Panc1 (cell line): ENCODE results near the gene DDX52. TPM values are rescaled to one million over a fixed set of nuclear protein-coding genes. Genes with fewer than 3 reads are reported as not detected.

Source experiments
- ATAC-seq: fragments of 200-7000 bp; cut with Tn5 transposase; 2 replicates; pipeline ENCODE4 v1.9.1; 2020; ENCODE audit warnings: mild to moderate bottlenecking, moderate library complexity
- BruUV-seq: library from RNA; stranded (reverse); fragments of 400-500 nt; replicated peaks from 2 replicates; lab custom pipeline; 2021; lab: Mats Ljungman, UMichigan
- CTCF ChIA-PET: fragments of 300-600 bp; sonication (Branson Sonifier 250); formaldehyde crosslinking; loops from one replicate; lab custom pipeline; 2022; ENCODE audit warnings: antibody characterized with exemption; lab: Charles Lee
- POLR2A ChIA-PET: fragments of 300-600 bp; sonication (Branson Sonifier 250); formaldehyde crosslinking; loops from one replicate; lab custom pipeline; 2022; ENCODE audit warnings: antibody characterized with exemption; lab: Charles Lee
- DNase-seq: peaks from one replicate; pipeline ENCODE4 v3.0.0-alpha.2; 2010; ENCODE audit warnings: low read depth, low spot score
- H3K27ac ChIP-seq: 2 replicates; pipeline ENCODE4 v1.5.1; 2011; ENCODE audit warnings: mild to moderate bottlenecking, low read length, inconsistent platforms
- H3K27me3 ChIP-seq: fragments of 200-500 bp; sonication (Bioruptor generic); 2 replicates; pipeline ENCODE4 v1.6.0; 2014; ENCODE audit warnings: low read length, inconsistent platforms; ENCODE audit not compliant: control insufficient read depth, insufficient read depth
- H3K36me3 ChIP-seq: fragments of 200-500 bp; sonication (Bioruptor generic); 2 replicates; pipeline ENCODE4 v1.5.1; 2014; ENCODE audit warnings: inconsistent platforms, mild to moderate bottlenecking, low read length, moderate library complexity; ENCODE audit not compliant: control insufficient read depth, insufficient read depth
- H3K4me1 ChIP-seq: 2 replicates; pipeline ENCODE4 v1.5.1; 2011; ENCODE audit warnings: inconsistent platforms, mild to moderate bottlenecking, low read length, moderate library complexity; ENCODE audit not compliant: control insufficient read depth, insufficient read depth
- H3K4me3 ChIP-seq, 2 experiments: 2 replicates each; pipeline ENCODE4 v1.5.1; 2011 to 2012; ENCODE audit warnings: low read depth in 2 of 2, low read length in 2 of 2, mild to moderate bottlenecking in 2 of 2, inconsistent platforms in 1 of 2, moderate library complexity in 1 of 2
- H3K9me3 ChIP-seq: fragments of 200-500 bp; sonication (Bioruptor generic); 2 replicates; pipeline ENCODE4 v1.5.1; 2014; ENCODE audit warnings: low read depth, mild to moderate bottlenecking, inconsistent platforms, low read length, moderate library complexity; ENCODE audit not compliant: control insufficient read depth, insufficient read depth
- CTCF ChIP-seq: fragments of 450-650 bp; IDR thresholded peaks from 2 replicates; pipeline ENCODE4 v1.5.1; 2017; ENCODE audit warnings: mild to moderate bottlenecking
- POLR2AphosphoS5 ChIP-seq: IDR thresholded peaks from 2 replicates; pipeline ENCODE4 v1.6.1; 2012; ENCODE audit warnings: mild to moderate bottlenecking, low read depth, low read length, moderate library complexity
- SIN3A ChIP-seq: IDR thresholded peaks from 2 replicates; pipeline ENCODE4 v1.6.1; 2012; ENCODE audit warnings: low read depth, mild to moderate bottlenecking, low read length, moderate library complexity, borderline replicate concordance; ENCODE audit not compliant: insufficient read depth
- TCF7L2 ChIP-seq: IDR thresholded peaks from 2 replicates; pipeline ENCODE4 v1.6.1; 2011; ENCODE audit warnings: mild to moderate bottlenecking, low read depth, low read length, inconsistent platforms
- in situ Hi-C: cut with HindIII; loops from 2 replicates; pipeline ENCODE4 v1.10.0; 2016; ENCODE audit warnings: low sequenced_read_pairs, low pct_unique_long_range_greater_than_20kb
- intact Hi-C: fragments of 100-400 bp; cut with micrococcal nuclease; formaldehyde crosslinking; loops from one replicate; pipeline ENCODE4 v1.10.0; 2022; ENCODE audit not compliant: unreplicated experiment
- total RNA-seq: library from RNA; stranded (reverse); gene quantifications from one replicate; pipeline ENCODE4 v1.2.1, GENCODE V29; 2021; ENCODE audit not compliant: unreplicated experiment
- TF ChIP-seq, protein P1 (sequence below), 2 experiments: IDR thresholded peaks; 2 replicates each; pipeline ENCODE4 v1.6.1; 2011 to 2012; ENCODE audit warnings: low read depth in 2 of 2, control low read depth in 1 of 2, low read length in 1 of 2, mild to moderate bottlenecking in 1 of 2, moderate library complexity in 1 of 2; ENCODE audit not compliant: insufficient read depth in 1 of 2

Gene DDX52
- total RNA-seq, 1 experiment from 2014 or later: 16.5 TPM

DNA sequence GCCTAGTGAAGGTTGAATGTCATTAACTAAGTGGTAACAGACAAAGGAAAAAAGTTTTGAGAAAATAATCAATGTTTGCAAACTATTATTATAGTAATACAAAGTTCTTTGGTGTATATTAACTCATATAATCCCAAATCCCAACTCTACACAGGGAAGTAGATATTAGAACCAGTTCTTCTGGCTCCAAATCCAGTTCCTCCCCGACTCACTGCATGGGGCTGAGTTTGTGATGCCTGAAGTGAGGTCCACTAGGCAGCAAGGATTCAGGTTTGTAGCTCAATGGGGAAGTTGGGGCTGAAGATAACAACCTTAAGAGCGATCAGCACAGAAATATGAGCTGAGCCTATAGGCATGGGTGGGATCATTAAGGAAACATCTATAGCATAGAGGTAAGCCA, 28.4 kb downstream of the DDX52 start:
- CTCF ChIA-PET: no interaction called here
- Histone ChIP-seq H3K4me3 (no peak overlapping the region), H3K36me3 (peaks cover 4% of the 10 kb centered on the region; the same call in 1 of the 2 replicates), H3K27me3 (no peaks in the 10 kb centered on the region), H3K9me3 (no peaks in the 10 kb centered on the region), H3K27ac (no peak overlapping the region), H3K4me1 (no peaks in the 10 kb centered on the region; the same call in 1 of the 2 replicates)
- ATAC-seq (no peak), DNase-seq (no peak)
- no TSS peak for BruUV-seq
- intact Hi-C loops (no loop called here), in situ Hi-C loops (no loop called here)
- TF ChIP-seq SIN3A (no peak), CTCF (no peak), POLR2AphosphoS5 (no peak), TCF7L2 (no peak)
- TF ChIP-seq, protein P1, sequence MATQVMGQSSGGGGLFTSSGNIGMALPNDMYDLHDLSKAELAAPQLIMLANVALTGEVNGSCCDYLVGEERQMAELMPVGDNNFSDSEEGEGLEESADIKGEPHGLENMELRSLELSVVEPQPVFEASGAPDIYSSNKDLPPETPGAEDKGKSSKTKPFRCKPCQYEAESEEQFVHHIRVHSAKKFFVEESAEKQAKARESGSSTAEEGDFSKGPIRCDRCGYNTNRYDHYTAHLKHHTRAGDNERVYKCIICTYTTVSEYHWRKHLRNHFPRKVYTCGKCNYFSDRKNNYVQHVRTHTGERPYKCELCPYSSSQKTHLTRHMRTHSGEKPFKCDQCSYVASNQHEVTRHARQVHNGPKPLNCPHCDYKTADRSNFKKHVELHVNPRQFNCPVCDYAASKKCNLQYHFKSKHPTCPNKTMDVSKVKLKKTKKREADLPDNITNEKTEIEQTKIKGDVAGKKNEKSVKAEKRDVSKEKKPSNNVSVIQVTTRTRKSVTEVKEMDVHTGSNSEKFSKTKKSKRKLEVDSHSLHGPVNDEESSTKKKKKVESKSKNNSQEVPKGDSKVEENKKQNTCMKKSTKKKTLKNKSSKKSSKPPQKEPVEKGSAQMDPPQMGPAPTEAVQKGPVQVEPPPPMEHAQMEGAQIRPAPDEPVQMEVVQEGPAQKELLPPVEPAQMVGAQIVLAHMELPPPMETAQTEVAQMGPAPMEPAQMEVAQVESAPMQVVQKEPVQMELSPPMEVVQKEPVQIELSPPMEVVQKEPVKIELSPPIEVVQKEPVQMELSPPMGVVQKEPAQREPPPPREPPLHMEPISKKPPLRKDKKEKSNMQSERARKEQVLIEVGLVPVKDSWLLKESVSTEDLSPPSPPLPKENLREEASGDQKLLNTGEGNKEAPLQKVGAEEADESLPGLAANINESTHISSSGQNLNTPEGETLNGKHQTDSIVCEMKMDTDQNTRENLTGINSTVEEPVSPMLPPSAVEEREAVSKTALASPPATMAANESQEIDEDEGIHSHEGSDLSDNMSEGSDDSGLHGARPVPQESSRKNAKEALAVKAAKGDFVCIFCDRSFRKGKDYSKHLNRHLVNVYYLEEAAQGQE (IDR thresholded peaks at IDR 0.05; ENCODE audit: insufficient read depth in 1 of 2, low read depth in 2 of 2, low read length in 1 of 2): no peak
- POLR2A ChIA-PET: no interaction called here

- H3K27me3 ChIP-seq: no peaks in the 10 kb centered on the region
- ChIA-PET POLR2A (no interaction called here), CTCF (no interaction called here)
- no peak for TF ChIP-seq CTCF
- TF ChIP-seq SIN3A: no peak
- no peak for TF ChIP-seq TCF7L2
- TF ChIP-seq, protein P1 (IDR thresholded peaks at IDR 0.05; ENCODE audit: insufficient read depth in 1 of 2, low read depth in 2 of 2, low read length in 1 of 2): no peak
- TF ChIP-seq POLR2AphosphoS5: no peak
- H3K27ac ChIP-seq: no peak overlapping the region
- no peaks in the 10 kb centered on the region; the same call in 1 of the 2 replicates for H3K4me1 ChIP-seq
- in situ Hi-C loops: no loop called here
- DNase-seq (no peak), ATAC-seq (no peak)
- no peaks in the 10 kb centered on the region for H3K9me3 ChIP-seq
- H3K4me3 ChIP-seq: no peak overlapping the region
- intact Hi-C loops: no loop called here
- H3K36me3 ChIP-seq: peaks cover 2% of the 10 kb centered on the region; the same call in 1 of the 2 replicates
- no TSS peak for BruUV-seq
Observed at GRCh38 chr17:37614391-37614790, 28.9 kb downstream of the DDX52 start.
